HG03159 (cell line): ENCODE measurements around the gene DUOXA1.

Source experiments
- ATAC-seq: cut with Tn5 transposase; IDR thresholded peaks from one replicate; pipeline ENCODE4 v1.9.1; 2021; ENCODE audit warnings: mild to moderate bottlenecking, moderate library complexity; ENCODE audit not compliant: unreplicated experiment

DUOXA1 gene

GRCh38 chr15:45134046-45134445 is 4.4 kb upstream of the DUOXA1 start:
- no peak for ATAC-seq

- no peak for ATAC-seq
Measured at GRCh38 chr15:45133561-45133920, 3.9 kb upstream of the DUOXA1 start.

GRCh38 chr15:45132844-45133560 is 3.3 kb upstream of the DUOXA1 start:
- no peak for ATAC-seq

GRCh38 chr15:45131510-45131909 is 1.8 kb upstream of the DUOXA1 start:
- ATAC-seq = no peak

GRCh38 chr15:45130291-45131000 is 767 bp upstream of the DUOXA1 start:
- no peak for ATAC-seq

- no peak for ATAC-seq
Measured at GRCh38 chr15:45128971-45129639, 574 bp downstream of the DUOXA1 start.

GRCh38 chr15:45126535-45127158 is 3.0 kb downstream of the DUOXA1 start:
- no peak for ATAC-seq

- ATAC-seq = no peak
Measured at GRCh38 chr15:45123397-45123796, 6.3 kb downstream of the DUOXA1 start.

- ATAC-seq = no peak
Measured at GRCh38 chr15:45122719-45123118, 7.0 kb downstream of the DUOXA1 start.

- ATAC-seq = no peak
Measured at GRCh38 chr15:45121706-45122417, 7.8 kb downstream of the DUOXA1 start.

GRCh38 chr15:45121020-45121419 is 8.7 kb downstream of the DUOXA1 start:
- ATAC-seq = no peak

GRCh38 chr15:45120081-45120972 is 9.4 kb downstream of the DUOXA1 start:
- ATAC-seq = no peak

- no peak for ATAC-seq
Measured at GRCh38 chr15:45118996-45119395, 10.7 kb downstream of the DUOXA1 start.

GRCh38 chr15:45118131-45118588 is 11.5 kb downstream of the DUOXA1 start:
- peak; percentile 95 for ATAC-seq

- ATAC-seq = no peak
Measured at GRCh38 chr15:45117308-45118130, 12.2 kb downstream of the DUOXA1 start.

- no peak for ATAC-seq
Measured at GRCh38 chr15:45116482-45117307, 13.0 kb downstream of the DUOXA1 start.

GRCh38 chr15:45116006-45116481 is 13.6 kb downstream of the DUOXA1 start:
- ATAC-seq = no peak

GRCh38 chr15:45115312-45115820 is 14.3 kb downstream of the DUOXA1 start:
- ATAC-seq = no peak
